NCI-H82 treated with DMSO at 0.1 percent for 48 hours (cell line): Measurements from ENCODE around the gene SLC45A3.

Experiments
- DNase-seq: peaks from one replicate; lab custom pipeline; 2025; ENCODE audit not compliant: unreplicated experiment; lab: John Stamatoyannopoulos, UW

SLC45A3 gene

GRCh38 chr1:205669341-205670149 lies 10.8 kb downstream of the SLC45A3 start:
- DNase-seq: no peak

DNA sequence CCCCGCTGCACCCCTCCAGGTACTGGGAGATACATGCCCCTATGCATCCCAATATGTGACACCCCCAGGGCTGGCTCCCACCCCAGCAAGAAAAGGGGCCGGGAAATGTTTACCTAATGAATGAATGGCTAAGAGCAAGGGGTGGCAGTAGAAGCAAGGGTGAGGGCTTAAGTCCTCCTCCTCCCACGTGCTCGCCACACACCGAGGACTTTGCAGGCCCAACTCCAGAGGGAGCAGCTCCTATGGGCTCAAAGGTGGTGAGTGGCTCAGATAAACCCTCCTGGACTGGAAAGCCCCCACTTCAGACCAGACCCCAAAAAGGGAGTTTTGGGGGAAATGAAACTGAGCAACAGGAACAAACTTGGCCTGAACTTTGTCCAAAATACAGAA lies 11.4 kb downstream of the SLC45A3 start:
- no peak for DNase-seq

GRCh38 chr1:205667909-205668643 lies 12.2 kb downstream of the SLC45A3 start:
- no peak for DNase-seq

DNA sequence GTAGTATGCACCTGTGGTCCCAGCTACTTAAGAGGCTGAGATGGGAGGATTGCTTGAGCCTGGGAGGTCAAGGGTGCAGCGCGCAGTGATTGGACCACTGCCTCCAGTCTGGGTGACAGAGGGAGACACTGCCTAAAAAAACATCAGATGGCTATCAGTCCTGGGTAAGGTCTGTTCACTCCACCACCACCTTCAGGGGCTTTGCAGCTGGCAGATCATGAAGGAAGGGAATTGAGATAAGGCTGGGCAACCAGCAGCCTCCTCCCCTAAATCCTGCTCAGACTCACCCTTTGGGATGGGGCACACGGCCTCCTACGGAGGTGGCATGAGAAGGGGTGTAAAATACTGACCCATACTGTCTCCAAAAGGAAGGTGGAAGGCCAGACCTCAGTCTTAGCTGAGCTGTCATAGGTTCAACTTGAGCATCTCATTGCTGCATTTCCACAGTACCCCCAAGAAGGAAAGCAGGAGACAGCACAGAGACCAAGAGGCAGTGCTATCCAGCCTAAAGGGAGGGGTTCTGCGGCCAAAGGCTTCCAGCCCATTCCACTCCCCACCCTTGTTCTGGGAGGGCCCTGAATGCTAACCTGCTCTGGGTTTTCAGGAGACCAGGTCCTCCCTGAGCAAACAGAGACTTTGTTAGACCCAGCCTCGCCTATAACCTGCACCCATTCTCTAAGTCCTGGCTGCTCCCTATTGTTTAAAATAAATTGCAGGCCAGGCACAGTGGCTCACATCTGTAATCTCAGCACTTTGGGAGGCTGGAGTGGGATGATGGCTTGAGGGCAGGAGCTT lies 13.7 kb downstream of the SLC45A3 start:
- DNase-seq: no peak

- no peak for DNase-seq
Observed at GRCh38 chr1:205665201-205666045, 14.9 kb downstream of the SLC45A3 start.

- no peak for DNase-seq
Observed at GRCh38 chr1:205664399-205665017, 15.8 kb downstream of the SLC45A3 start.

GRCh38 chr1:205663286-205663936 lies 16.9 kb downstream of the SLC45A3 start:
- no peak for DNase-seq

- no peak for DNase-seq
Observed at GRCh38 chr1:205662791-205663190, 17.5 kb downstream of the SLC45A3 start.

- DNase-seq: peak; percentile 86
Observed at GRCh38 chr1:205662135-205662738, 18.1 kb downstream of the SLC45A3 start.

- no peak for DNase-seq
Observed at GRCh38 chr1:205661429-205662134, 18.7 kb downstream of the SLC45A3 start.

GRCh38 chr1:205660361-205660760 lies 19.9 kb downstream of the SLC45A3 start:
- no peak for DNase-seq

DNA sequence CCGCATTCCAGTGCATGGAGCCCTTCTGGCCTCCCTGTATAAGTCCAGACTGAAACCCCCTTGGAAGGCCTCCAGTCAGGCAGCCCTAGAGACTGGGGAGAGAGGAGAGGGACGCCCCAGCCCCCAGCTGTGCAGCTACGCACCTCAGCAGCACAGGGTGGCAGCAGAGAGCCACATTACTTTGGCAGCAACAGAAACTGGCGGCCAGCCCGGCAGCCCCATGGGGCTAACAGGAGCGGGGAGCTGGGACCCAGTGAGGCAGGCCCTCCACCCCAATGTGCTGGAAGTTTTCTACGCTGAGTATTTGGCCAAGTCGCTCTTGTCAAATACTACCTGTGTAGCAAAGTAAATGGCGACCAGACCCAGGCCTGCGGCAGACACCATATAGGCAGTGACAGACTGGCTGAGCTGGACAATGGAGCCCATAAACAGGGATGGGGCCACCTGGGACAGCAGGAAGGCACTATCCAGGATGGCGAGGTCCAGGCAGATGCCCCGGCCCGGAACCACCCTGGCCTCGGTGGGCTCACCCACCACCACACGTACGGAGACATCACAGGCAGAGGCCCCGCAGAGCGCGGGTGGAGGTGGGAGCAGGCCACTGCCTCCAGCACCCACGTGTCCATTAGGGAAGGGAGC lies 21.2 kb downstream of the SLC45A3 start:
- DNase-seq: peak; percentile 30

DNA sequence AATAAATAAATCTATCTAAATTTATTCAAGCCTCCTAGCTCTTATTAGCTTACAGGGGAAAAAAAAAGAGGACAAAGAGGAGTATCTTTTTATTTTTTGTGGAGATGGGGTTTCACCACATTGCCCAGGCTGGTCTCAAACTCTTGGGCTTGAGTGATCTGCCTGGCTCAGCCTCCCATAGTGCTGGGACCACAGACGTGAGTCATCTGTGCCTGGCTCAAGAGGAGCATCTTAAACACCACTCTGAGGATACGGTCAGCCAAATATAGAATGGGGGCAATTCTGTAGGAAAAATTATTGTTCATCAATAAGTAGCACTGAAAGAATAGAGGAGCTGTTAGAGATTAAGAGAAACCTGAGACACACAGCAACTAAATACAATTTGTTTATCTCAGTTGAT lies 24.1 kb downstream of the SLC45A3 start:
- no peak for DNase-seq

GRCh38 chr1:205652984-205653383 lies 27.3 kb downstream of the SLC45A3 start:
- DNase-seq: peak; percentile 48

GRCh38 chr1:205650241-205650640 lies 30.1 kb downstream of the SLC45A3 start:
- DNase-seq: no peak

GRCh38 chr1:205645519-205645918 lies 34.8 kb downstream of the SLC45A3 start:
- no peak for DNase-seq

DNA sequence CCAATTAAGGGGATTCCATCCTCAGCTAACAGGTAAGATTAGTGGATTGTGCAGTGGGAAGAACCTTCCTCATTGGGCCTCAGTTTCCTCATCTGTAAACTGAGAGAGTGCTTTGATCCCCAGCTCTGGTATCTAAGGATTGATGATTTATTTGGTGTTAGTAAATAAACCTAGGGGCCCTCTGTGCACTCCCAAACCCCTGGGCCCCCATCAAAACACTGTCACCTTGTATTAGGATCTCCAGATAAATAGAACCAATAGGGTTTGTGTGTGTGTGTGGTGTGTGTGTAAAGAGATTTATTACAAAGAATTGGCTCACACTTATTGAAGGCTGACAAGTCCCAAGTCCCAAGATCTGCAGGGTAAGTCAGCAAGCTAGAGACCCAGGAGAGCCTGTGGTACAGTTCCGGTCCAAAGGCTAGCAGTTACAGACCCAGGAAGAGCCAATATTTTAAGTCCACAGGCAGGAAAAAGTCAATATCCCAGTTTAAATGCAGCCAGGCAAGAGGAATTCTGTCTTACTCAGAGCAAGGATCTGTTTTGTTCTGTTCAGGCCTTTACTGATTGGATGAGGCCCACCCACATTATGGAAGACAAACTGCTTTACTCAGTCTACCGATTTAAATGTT lies 37.5 kb downstream of the SLC45A3 start:
- DNase-seq: no peak

DNA sequence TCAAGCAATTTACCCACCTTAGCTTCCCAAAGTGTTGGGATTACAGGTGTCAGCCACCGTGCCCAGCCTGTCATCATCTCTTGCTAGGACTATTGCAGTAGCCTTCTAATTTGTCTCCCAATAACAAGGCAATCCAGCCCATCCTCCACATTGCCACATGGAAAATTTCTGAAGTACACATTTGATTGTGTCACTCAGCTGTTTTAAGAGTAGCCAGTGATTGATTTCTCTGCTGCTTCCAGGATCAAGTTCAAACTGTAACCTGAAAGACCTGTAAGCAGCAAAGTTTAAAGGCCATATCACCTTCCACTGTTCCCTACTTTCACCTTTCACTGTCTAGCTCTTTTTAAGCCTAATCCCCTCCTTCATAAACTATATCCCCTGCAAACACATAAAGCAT lies 40.7 kb downstream of the SLC45A3 start:
- DNase-seq: no peak
